Activated naive CD4-positive, alpha-beta T cell treated with anti-CD3 and anti-CD28 coated beads, Interleukin-2, amount 50 U/mL, for 72 hours (primary cell): Measurements from ENCODE around the gene ATP8B4. TPM values are rescaled to one million over a fixed set of nuclear protein-coding genes. Genes with fewer than 3 reads are reported as not detected.
A peak's percentile ranks its signal among the peaks of the same experiment; 100 is the strongest.

ENCODE experiments used
- ATAC-seq, 2 donors: fragments of 150-1000 bp; cut with Tn5 transposase; 2 replicates each; pipeline ENCODE4 v1.10.0; 2021; ENCODE audit warnings: mild to moderate bottlenecking in 2 of 2, moderate library complexity in 2 of 2
- DNase-seq, 2 donors: peaks; one replicate each; pipeline ENCODE4 v3.0.0; 2021 to 2022; ENCODE audit warnings: low spot score in 2 of 2
- H3K27ac Mint-ChIP-seq, 2 donors: one replicate each; pipeline ENCODE4 v1.8.0; 2022; ENCODE audit warnings: mild to moderate bottlenecking in 2 of 2, mixed read lengths in 2 of 2
- H3K36me3 Mint-ChIP-seq, 2 donors: one replicate each; pipeline ENCODE4 v1.8.0; 2022; ENCODE audit warnings: mixed read lengths in 2 of 2
- H3K9me3 Mint-ChIP-seq, 2 donors: one replicate each; pipeline ENCODE4 v1.8.0; 2022; ENCODE audit warnings: mixed read lengths in 2 of 2
- total RNA-seq, 2 donors: library from RNA; stranded (reverse); gene quantifications; one replicate each; pipeline ENCODE4 v1.2.3, GENCODE V29; 2022

ATP8B4 gene
- total RNA-seq, 2 donors from 2014 or later, result 10.4 to 16.1 TPM

DNA sequence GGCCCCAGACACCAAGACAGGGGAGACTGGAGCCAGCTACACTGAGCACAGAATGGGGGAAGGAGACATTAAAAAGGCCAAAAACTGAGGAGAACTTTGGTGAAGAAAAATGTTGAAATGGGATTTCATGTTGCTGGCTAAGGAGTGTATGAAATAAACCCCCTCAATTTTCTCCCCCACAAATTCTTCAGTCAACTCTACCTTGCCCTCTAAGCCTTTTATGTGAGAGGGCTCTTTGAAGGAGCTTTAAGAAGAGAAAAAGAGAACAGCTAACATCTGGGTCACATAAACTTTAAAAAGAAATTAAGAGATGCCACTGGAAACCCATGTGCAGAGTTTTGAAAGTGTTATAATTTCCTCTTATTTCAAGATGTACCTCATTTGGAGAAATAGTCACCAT is 88.6 kb downstream of the ATP8B4 start:
- Mint-ChIP-seq H3K36me3 (no peaks in the 10 kb centered on the region), H3K27ac (no peak overlapping the region), H3K9me3 (no peaks in the 10 kb centered on the region)
- DNase-seq, result no peak
- no peak for ATAC-seq

GRCh38 chr15:50028326-50028725 is 90.7 kb downstream of the ATP8B4 start:
- DNase-seq, result no peak
- H3K9me3 Mint-ChIP-seq, result no peaks in the 10 kb centered on the region
- no peak overlapping the region for H3K27ac Mint-ChIP-seq
- ATAC-seq, result no peak
- no peaks in the 10 kb centered on the region for H3K36me3 Mint-ChIP-seq

DNA sequence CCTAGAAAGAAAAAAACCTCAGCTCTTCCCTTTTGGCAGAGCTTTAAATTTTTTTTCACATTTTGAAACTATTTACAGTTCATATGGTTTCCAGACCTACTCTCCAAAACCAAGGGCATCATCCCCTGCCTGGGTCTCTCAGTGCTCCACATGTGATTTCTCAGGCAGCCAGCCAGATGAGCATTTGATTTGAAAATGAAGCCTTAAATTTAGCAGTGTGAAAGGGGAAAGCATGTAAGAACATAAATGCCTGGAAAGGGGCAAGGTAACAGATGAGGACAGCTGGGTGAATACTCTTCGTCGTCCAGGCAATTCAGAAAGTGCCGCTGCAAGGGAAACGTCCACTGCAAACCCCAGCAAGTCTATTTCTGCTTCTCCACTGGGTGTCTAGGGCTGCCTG is 94.8 kb downstream of the ATP8B4 start:
- H3K9me3 Mint-ChIP-seq, result no peaks in the 10 kb centered on the region
- H3K27ac Mint-ChIP-seq, result no peak overlapping the region
- H3K36me3 Mint-ChIP-seq, result no peaks in the 10 kb centered on the region
- ATAC-seq, result no peak
- DNase-seq, result no peak

DNA sequence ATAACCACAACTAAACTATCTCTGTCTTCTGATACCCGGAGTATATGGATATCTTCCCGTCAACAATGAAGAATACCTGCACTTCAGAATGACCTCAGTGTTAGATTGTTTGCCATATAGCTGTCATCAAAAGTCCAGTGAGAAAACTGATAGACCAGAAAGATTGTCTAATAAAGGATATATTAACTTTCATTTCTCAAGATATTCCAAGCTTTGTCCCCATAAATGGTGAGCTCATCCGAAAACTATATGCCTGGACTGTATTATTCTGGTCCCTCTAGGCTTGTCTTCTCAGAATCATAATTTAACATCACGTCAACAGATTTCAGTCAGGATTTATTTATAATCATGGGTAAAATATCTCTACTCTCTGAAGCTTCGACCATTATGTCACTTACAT is 100.5 kb downstream of the ATP8B4 start:
- Mint-ChIP-seq H3K36me3 (no peaks in the 10 kb centered on the region), H3K27ac (no peak overlapping the region), H3K9me3 (no peaks in the 10 kb centered on the region)
- DNase-seq (no peak), ATAC-seq (no peak)

DNA sequence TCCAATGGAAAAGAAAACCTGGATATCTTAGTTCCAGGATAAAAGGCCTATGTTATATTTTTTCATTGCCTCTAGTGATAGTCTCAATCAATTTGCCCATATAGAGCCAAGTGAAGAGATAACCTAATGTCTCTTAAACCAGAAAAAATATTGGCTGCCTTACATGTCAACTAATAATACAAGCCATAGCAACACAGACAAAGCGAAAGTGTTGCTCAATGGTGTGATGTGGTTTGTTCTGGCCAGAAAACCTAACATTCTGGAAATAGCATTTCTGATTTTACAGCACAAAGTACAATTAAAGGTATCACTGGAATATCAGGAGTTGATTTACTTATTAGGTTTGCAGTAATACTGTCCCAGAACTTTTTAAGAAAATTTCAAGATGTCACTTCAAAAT is 101.5 kb downstream of the ATP8B4 start:
- no peaks in the 10 kb centered on the region for H3K36me3 Mint-ChIP-seq
- no peak overlapping the region for H3K27ac Mint-ChIP-seq
- DNase-seq (no peak), ATAC-seq (no peak)
- H3K9me3 Mint-ChIP-seq, result no peaks in the 10 kb centered on the region

DNA sequence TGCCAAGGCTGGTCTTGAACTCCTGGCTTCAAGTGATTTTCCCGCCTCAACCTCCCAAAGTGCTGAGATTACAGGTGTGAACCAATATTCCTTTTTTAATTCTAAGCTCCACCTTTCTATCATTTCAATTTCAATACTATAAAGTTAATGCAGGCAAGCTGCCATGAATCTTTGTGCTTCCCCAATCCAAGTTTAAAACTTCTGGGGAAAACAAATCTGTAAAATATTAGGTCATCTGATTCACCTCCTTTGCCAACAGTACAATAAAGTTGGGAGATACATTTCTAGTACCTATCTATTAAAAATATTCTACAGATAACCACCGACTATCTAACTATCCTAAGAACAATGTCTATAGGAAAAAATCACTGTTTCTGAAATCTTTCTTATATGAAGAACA is 102.1 kb downstream of the ATP8B4 start:
- ATAC-seq (no peak), DNase-seq (no peak)
- H3K27ac Mint-ChIP-seq, result no peak overlapping the region
- no peaks in the 10 kb centered on the region for H3K36me3 Mint-ChIP-seq
- no peaks in the 10 kb centered on the region for H3K9me3 Mint-ChIP-seq

- DNase-seq, result no peak
- no peak overlapping the region for H3K27ac Mint-ChIP-seq
- no peaks in the 10 kb centered on the region for H3K9me3 Mint-ChIP-seq
- no peak for ATAC-seq
- H3K36me3 Mint-ChIP-seq, result no peaks in the 10 kb centered on the region
Measured at GRCh38 chr15:50012790-50013189, 106.2 kb downstream of the ATP8B4 start.

DNA sequence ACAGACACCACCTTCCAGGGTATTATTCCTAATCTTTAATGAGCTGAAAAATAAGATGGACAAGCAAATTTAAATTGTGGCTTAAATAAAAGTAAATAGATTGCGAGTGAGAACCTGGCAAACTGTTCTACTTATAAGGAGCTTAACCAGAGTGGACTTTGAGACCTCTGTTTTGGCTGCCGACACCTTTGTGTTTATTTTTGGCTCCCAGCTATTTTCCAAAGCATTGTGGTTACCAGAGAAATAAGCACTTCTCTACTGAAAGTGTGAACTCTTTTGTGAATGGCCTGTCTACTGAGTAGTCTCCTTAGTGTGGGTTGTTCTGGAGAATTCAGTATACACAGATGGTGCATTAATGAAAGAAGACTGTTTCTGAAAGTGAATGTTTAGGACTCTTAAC is 109.4 kb downstream of the ATP8B4 start:
- Mint-ChIP-seq H3K36me3 (no peaks in the 10 kb centered on the region), H3K9me3 (no peaks in the 10 kb centered on the region), H3K27ac (no peak overlapping the region)
- ATAC-seq, result no peak
- DNase-seq, result no peak

DNA sequence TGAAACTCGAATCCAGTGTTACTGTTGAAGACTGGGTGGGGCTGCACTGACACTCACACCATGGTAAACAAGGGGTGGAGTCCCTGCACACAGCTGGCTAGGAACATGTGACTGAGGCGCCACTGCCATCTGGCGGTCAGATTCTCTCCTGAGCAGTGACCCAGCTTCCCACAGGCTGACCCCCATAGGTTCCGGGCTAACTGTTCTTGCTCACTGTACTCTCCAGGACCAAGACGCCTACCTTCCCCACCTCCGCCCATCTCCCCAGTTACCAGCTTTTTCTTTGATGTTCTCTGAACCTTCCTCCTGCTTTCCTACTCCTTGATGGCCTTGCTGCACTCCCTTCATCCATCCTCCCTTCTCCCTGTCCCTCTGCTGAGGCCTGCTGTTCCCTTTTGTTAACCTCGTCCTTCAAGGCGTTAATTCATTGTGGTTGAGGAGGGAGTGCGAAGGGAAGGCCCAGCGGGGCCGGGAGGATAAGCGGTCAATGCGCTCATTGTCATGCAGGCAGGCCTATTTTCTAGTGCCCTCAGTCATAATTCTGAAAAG is 115.2 kb downstream of the ATP8B4 start:
- peak; percentile 77 to 88 for ATAC-seq
- H3K9me3 Mint-ChIP-seq, result no peaks in the 10 kb centered on the region
- no peaks in the 10 kb centered on the region for H3K36me3 Mint-ChIP-seq
- peak; percentile 26 to 60 for DNase-seq
- peak overlapping the region in 1 of 2 donors; percentile 71 for H3K27ac Mint-ChIP-seq

GRCh38 chr15:49991587-49991986 is 127.4 kb downstream of the ATP8B4 start:
- no peaks in the 10 kb centered on the region for H3K36me3 Mint-ChIP-seq
- DNase-seq, result no peak
- peak overlapping the region in 1 of 2 donors; percentile 21 for H3K27ac Mint-ChIP-seq
- no peak for ATAC-seq
- no peaks in the 10 kb centered on the region for H3K9me3 Mint-ChIP-seq

- H3K27ac Mint-ChIP-seq, result no peak overlapping the region
- no peaks in the 10 kb centered on the region for H3K36me3 Mint-ChIP-seq
Measured at GRCh38 chr15:49990835-49991545, 128.0 kb downstream of the ATP8B4 start.

GRCh38 chr15:49989498-49989897 is 129.5 kb downstream of the ATP8B4 start:
- ATAC-seq (no peak), DNase-seq (no peak)
- Mint-ChIP-seq H3K36me3 (no peaks in the 10 kb centered on the region), H3K27ac (peak overlapping the region in 1 of 2 donors; percentile 13), H3K9me3 (no peaks in the 10 kb centered on the region)

More at GRCh38 chr15:49990835-49991545, 128.0 kb downstream of the ATP8B4 start:
- ATAC-seq, result no peak
- H3K9me3 Mint-ChIP-seq, result no peaks in the 10 kb centered on the region
- DNase-seq, result no peak

GRCh38 chr15:49988766-49989165 is 130.3 kb downstream of the ATP8B4 start:
- Mint-ChIP-seq H3K27ac (no peak overlapping the region), H3K36me3 (no peaks in the 10 kb centered on the region)
- DNase-seq, result no peak

DNA sequence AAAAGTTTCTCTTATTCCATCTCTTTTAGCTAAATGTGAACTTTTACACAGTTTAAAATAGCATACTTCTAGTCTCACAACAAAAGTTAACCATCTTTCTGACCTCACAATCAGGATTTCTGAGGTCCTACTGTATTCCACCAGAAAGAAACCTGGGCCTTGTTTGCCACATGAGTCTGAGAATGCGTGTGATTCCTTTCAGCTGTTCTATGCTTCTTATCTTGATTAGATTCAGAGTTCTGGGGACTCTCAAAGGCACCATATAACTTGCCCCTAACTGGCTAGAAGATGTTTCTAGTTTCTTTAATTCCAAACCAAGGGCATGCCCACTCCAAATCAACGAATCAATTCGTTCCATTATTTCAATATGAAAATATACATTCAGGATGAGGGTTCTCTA is 131.1 kb downstream of the ATP8B4 start:
- no peak for ATAC-seq
- Mint-ChIP-seq H3K27ac (no peak overlapping the region), H3K36me3 (no peaks in the 10 kb centered on the region), H3K9me3 (no peaks in the 10 kb centered on the region)
- no peak for DNase-seq

More at GRCh38 chr15:49988766-49989165, 130.3 kb downstream of the ATP8B4 start:
- no peaks in the 10 kb centered on the region for H3K9me3 Mint-ChIP-seq
- no peak for ATAC-seq

- no peak for ATAC-seq
- H3K27ac Mint-ChIP-seq, result no peak overlapping the region
- no peaks in the 10 kb centered on the region for H3K9me3 Mint-ChIP-seq
- DNase-seq, result no peak
- no peaks in the 10 kb centered on the region for H3K36me3 Mint-ChIP-seq
Measured at GRCh38 chr15:49987198-49987785, 131.7 kb downstream of the ATP8B4 start.

DNA sequence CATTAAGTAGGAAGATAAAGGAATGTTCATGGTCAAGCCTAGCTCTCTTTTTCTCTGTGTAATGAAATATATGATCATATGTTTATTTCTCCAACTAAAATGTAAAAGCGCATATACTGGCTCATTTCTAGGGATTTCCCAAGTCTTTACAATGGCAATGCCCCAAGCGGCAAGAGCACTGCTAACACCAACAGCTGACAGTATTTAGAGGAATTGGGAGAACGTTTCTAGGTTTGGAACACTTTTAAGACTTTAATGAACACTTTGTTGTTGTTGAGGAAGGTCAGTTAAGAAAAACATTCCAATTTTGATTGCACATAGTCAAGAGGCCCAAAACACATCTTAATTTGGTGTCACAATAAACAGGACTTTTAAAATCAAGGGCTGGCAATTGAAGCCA is 132.7 kb downstream of the ATP8B4 start:
- no peaks in the 10 kb centered on the region for H3K36me3 Mint-ChIP-seq
- no peak overlapping the region for H3K27ac Mint-ChIP-seq
- H3K9me3 Mint-ChIP-seq, result no peaks in the 10 kb centered on the region
- ATAC-seq (no peak), DNase-seq (no peak)

- H3K27ac Mint-ChIP-seq, result no peak overlapping the region
- no peak for ATAC-seq
- no peaks in the 10 kb centered on the region for H3K36me3 Mint-ChIP-seq
- no peaks in the 10 kb centered on the region for H3K9me3 Mint-ChIP-seq
- DNase-seq, result no peak
Measured at GRCh38 chr15:49985463-49985862, 133.6 kb downstream of the ATP8B4 start.

DNA sequence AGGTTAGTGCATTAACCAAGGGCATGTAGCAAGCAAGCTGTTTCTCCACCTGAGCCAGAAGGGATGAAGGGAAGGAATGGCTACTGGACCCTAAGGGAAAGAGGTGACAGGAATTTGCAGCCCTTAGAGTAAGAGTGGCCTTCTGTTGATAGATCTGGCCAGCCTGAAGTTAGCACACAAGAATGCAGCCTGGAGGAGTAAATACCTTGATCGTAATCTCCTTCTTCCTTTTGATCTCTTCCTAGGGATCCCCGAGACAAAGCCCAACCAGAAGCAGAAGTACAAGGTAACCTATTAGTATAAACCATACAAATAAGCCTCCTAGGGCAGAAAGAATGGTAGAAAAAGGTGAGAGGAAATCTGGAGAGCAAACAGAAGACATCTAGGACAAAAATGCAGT is 134.6 kb downstream of the ATP8B4 start:
- ATAC-seq, result no peak
- Mint-ChIP-seq H3K36me3 (no peaks in the 10 kb centered on the region), H3K27ac (no peak overlapping the region), H3K9me3 (no peaks in the 10 kb centered on the region)
- DNase-seq, result no peak
